Activated CD8-positive, alpha-beta memory T cell treated with anti-CD3 and anti-CD28 coated beads for 36 hours (primary cell): Measurements from ENCODE around the gene MRE11. TPM values are rescaled to one million over a fixed set of nuclear protein-coding genes. Genes with fewer than 3 reads are reported as not detected.

Source experiments
- CTCF ChIA-PET: fragments of 350-600 bp; sonication (Branson Sonifier 250); formaldehyde crosslinking; loops from one replicate; lab custom pipeline; 2021; ENCODE audit warnings: antibody characterized with exemption; lab: Charles Lee
- POLR2A ChIA-PET: fragments of 350-600 bp; sonication (Branson Sonifier 250); formaldehyde crosslinking; loops from one replicate; lab custom pipeline; 2021; ENCODE audit warnings: antibody characterized with exemption; lab: Charles Lee
- total RNA-seq, 2 experiments: library from RNA; stranded (reverse); gene quantifications; one replicate each; pipeline ENCODE4 v1.2.3, GENCODE V29; 2021

The MRE11 gene
- total RNA-seq: 10 to 100 TPM; 45.2 to 46.1 TPM

GRCh38 chr11:94493281-94494125 lies at the start of gene MRE11, which contains the start of gene ANKRD49:
MRE11 (minus strand) TSS chr11:94493844; CDS start chr11:94492801, 1,043 bp downstream.
ANKRD49 (plus strand) TSS chr11:94493984; CDS start chr11:94496694, 2,710 bp downstream.
- ChIA-PET POLR2A (interaction anchor here (0.6 kb wide), 2 partner anchors 19 to 1296 kb away, joined by 3 read pairs; partner anchors contain the start of gene C11orf97), CTCF (interaction anchor here (0.9 kb wide), 1 partner anchor 8 kb away, joined by 3 read pairs; no protein-coding TSS in a partner anchor)

- POLR2A ChIA-PET: no interaction called here
- CTCF ChIA-PET: no interaction called here
Observed at GRCh38 chr11:94539420-94539819, 45.8 kb upstream of the MRE11 start.

DNA sequence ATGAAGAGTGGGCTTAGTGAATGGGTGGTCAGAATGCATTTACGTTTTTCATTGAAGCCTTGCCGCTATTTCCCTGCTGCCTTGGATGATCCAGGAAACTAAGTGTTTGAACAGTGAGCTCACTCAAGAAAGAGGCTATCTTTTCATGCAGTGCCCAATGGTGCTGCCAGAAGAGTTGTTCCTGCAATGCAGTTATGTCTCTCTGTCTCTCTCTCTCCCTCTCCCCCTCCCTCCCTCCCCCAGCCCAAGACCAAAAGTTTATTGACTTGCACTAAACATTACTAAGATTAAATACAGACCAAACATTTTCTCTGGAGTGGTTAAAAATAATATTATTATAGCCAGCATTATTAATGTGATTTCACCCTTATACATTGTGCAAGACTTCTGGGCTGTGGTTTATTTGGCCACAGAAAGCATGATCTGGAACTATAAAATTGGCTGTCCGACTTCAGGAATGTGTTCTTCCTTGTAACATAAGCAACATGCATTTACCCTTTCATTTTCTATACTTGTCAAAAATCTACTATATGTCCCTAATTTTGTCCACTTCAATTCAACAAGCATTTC lies 43.5 kb upstream of the MRE11 start:
- POLR2A ChIA-PET: no interaction called here
- CTCF ChIA-PET: no interaction called here

- POLR2A ChIA-PET: no interaction called here
- CTCF ChIA-PET: no interaction called here
Observed at GRCh38 chr11:94536386-94536785, 42.7 kb upstream of the MRE11 start.

GRCh38 chr11:94533696-94534630 lies 40.3 kb upstream of the MRE11 start:
- CTCF ChIA-PET: no interaction called here
- POLR2A ChIA-PET: no interaction called here

DNA sequence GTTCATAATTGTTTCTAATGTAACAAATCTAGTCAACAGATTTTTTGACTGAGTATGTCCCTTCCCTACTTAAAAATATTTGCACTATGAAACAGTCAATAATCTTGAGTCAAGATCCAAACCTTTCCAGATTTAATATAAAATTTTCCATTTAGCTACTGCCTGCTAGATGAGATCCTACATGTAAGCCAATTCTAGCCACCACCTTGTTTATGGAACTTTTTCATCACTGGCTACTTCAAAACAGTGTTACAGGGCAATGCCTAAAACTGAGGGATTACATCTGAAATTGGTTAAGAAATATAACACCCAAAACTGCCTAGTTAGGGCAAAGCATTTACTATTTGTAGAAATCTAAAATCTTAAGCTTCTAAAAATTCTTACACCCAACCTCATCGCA lies 39.6 kb upstream of the MRE11 start:
- CTCF ChIA-PET: no interaction called here
- POLR2A ChIA-PET: no interaction called here

DNA sequence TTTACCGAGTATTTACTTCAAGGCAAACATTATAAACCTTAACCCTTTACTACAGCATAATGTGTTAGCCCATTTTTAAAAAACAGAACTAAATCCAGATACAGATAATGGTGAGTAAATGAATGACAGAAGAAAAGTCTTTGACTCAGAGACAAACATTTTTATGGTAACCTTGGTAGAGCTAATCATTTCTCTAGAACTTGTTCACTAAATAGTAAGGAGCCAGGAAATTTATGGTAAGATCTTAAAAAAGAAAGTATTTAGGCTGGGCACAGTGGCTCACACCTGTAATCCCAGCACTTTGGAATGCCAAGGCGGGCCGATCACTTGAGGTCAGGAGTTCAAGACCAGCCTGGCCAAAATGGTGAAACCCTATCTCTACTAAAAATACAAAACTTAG lies 38.6 kb upstream of the MRE11 start:
- CTCF ChIA-PET: no interaction called here
- POLR2A ChIA-PET: no interaction called here

DNA sequence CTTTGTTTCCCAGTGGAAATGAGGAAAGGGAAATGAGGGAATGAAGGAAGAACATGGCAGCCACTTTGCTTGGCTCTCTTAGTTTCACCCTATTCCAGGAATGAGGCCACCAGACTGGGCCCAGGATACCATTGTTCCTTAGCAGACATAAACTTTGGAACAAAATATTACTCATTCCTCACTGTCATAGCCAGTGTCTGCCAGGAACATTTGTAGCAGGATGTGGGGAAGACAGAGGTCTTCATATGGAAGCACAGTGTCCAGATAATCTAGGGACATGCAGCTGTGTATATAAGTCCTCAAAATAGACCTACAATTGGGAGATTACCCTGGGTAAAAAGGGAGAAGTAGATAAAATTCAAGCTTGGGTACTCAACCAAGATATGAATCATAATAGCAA lies 34.9 kb upstream of the MRE11 start:
- ChIA-PET CTCF (no interaction called here), POLR2A (no interaction called here)

GRCh38 chr11:94526645-94527438 lies 33.2 kb upstream of the MRE11 start:
- CTCF ChIA-PET: interaction anchor here (0.7 kb wide), 1 partner anchor 13 kb away, joined by 3 read pairs; no protein-coding TSS in a partner anchor
- POLR2A ChIA-PET: no interaction called here

GRCh38 chr11:94525546-94526324 lies 32.1 kb upstream of the MRE11 start:
- CTCF ChIA-PET: no interaction called here
- POLR2A ChIA-PET: no interaction called here

GRCh38 chr11:94524341-94524740 lies 30.7 kb upstream of the MRE11 start:
- ChIA-PET POLR2A (no interaction called here), CTCF (interaction anchor here (0.6 kb wide), 1 partner anchor 593 kb away, joined by 4 read pairs; no protein-coding TSS in a partner anchor)

DNA sequence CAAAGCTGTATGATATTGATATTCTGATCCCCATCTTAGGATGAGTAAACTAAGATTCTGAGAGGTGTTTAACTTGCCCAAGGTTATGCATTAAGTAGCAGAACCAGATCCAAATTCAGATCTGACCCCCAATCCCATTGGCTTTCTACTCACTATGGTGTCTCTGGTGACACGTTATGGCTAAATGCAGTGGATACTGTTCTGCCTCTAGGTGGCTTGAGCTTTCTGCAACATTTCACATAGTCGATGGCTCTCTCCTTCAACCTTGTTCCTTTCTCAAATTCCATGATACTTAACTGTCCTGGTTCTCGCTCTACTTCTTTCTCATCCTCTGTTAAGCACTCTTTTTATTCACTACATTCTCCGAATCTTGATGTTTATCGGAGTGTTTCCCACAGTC lies 28.0 kb upstream of the MRE11 start:
- ChIA-PET CTCF (no interaction called here), POLR2A (no interaction called here)

DNA sequence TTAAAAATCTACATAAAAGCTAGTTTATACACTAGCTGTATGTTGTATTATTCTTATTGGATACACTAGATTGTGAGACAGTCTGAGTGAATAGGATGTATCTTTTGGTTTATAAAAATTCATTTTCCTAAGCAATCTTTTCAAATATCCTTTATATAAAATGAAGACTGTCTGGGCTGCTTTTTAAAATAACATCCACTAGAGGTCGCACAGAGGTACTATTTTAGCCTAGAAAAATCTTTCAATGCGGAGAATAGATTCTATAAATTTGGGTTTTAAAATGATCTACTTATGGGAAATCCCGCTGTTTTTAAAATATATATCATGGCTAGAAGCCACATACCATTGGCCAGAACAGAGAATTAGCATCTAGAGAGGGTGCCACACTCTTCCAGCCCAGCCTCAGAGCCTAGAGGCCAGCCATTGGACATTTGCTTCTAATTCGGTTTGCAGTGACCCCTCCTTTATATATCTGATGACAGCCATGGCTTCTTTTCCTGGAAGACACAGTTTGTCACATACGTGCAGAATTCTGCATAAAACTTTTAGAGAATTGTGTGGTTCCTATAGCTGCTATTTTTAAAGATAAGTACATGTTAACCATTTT lies 25.9 kb upstream of the MRE11 start:
- ChIA-PET CTCF (interaction anchor here (0.6 kb wide), 1 partner anchor 205 kb away, joined by 4 read pairs; no protein-coding TSS in a partner anchor), POLR2A (no interaction called here)

DNA sequence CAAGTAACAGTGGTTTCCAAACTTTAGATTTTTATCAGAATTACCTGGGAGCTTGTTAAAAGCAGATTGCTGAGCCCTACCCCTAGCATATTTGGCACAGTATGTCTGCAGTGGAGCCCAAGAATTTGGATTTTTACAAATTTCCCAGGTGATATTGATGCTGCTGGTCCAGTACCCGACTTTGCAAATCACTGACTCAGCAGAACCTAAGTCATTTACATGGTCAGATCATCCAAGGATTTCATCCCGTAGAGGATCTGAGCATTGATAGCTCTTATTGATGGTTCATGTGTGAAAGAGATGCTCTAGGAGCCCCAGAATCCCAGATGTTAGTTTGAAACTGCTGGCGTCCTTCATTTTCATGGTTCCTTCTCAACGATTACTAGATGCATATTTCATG lies 24.7 kb upstream of the MRE11 start:
- POLR2A ChIA-PET: no interaction called here

GRCh38 chr11:94516725-94517124 lies 23.1 kb upstream of the MRE11 start:
- ChIA-PET CTCF (interaction anchor here (1.1 kb wide), 1 partner anchor 12 kb away, joined by 3 read pairs; no protein-coding TSS in a partner anchor), POLR2A (no interaction called here)

More for the DNA sequence above, 24.7 kb upstream of the MRE11 start:
- CTCF ChIA-PET: no interaction called here

GRCh38 chr11:94515398-94515797 lies 21.8 kb upstream of the MRE11 start:
- ChIA-PET CTCF (no interaction called here), POLR2A (no interaction called here)

- CTCF ChIA-PET: no interaction called here
- POLR2A ChIA-PET: no interaction called here
Observed at GRCh38 chr11:94513091-94513490, 19.4 kb upstream of the MRE11 start.
